KMS-11 (cell line): ENCODE data around the gene MVB12B.

Source experiments
- H2AFZ ChIP-seq: fragments of 200-600 bp; sonication (generic); 2 replicates; pipeline ENCODE4 v1.6.1; 2016; ENCODE audit warnings: antibody characterized with exemption, mixed run types, low read depth
- H3K27ac ChIP-seq: fragments of 200-600 bp; sonication (generic); 2 replicates; pipeline ENCODE4 v1.6.1; 2016; ENCODE audit warnings: mild to moderate bottlenecking, mixed run types
- H3K27me3 ChIP-seq: fragments of 200-600 bp; sonication (generic); 2 replicates; pipeline ENCODE4 v1.6.1; 2017; ENCODE audit warnings: mild to moderate bottlenecking, low read depth, mixed run types, moderate library complexity; ENCODE audit not compliant: insufficient read depth
- H3K36me3 ChIP-seq: fragments of 200-600 bp; sonication (generic); 2 replicates; pipeline ENCODE4 v1.6.1; 2017; ENCODE audit warnings: mild to moderate bottlenecking, mixed run types; ENCODE audit not compliant: insufficient read depth
- H3K4me1 ChIP-seq: fragments of 200-600 bp; sonication (generic); 2 replicates; pipeline ENCODE4 v1.6.1; 2016; ENCODE audit warnings: mild to moderate bottlenecking, low read depth, mixed run types; ENCODE audit not compliant: poor library complexity, severe bottlenecking
- H3K4me2 ChIP-seq: fragments of 200-600 bp; sonication (generic); 2 replicates; pipeline ENCODE4 v1.7.0; 2016; ENCODE audit warnings: mild to moderate bottlenecking, mixed run types
- H3K4me3 ChIP-seq: fragments of 200-600 bp; sonication (generic); IDR thresholded peaks from 2 replicates; pipeline ENCODE4 v1.6.1; 2017; ENCODE audit warnings: low read depth, low read length, mixed read lengths; ENCODE audit not compliant: insufficient read depth
- H3K79me2 ChIP-seq: fragments of 200-600 bp; sonication (generic); 2 replicates; pipeline ENCODE4 v1.6.1; 2016; ENCODE audit warnings: low read depth, mixed run types; ENCODE audit not compliant: insufficient read depth
- H3K9ac ChIP-seq: fragments of 200-600 bp; sonication (generic); 2 replicates; pipeline ENCODE4 v1.6.1; 2016; ENCODE audit warnings: mild to moderate bottlenecking, mixed run types
- H4K20me1 ChIP-seq: fragments of 200-600 bp; sonication (generic); 2 replicates; pipeline ENCODE4 v1.6.1; 2016; ENCODE audit warnings: mild to moderate bottlenecking, mixed run types; ENCODE audit not compliant: insufficient read depth
- TF ChIP-seq, protein P1 (sequence below): fragments of 200-600 bp; sonication (generic); conservative IDR thresholded peaks from 2 replicates; pipeline ENCODE4 v1.6.1; 2017; ENCODE audit warnings: low read depth, mild to moderate bottlenecking, antibody characterized with exemption, low read length, moderate library complexity, mixed read lengths

The MVB12B gene

DNA sequence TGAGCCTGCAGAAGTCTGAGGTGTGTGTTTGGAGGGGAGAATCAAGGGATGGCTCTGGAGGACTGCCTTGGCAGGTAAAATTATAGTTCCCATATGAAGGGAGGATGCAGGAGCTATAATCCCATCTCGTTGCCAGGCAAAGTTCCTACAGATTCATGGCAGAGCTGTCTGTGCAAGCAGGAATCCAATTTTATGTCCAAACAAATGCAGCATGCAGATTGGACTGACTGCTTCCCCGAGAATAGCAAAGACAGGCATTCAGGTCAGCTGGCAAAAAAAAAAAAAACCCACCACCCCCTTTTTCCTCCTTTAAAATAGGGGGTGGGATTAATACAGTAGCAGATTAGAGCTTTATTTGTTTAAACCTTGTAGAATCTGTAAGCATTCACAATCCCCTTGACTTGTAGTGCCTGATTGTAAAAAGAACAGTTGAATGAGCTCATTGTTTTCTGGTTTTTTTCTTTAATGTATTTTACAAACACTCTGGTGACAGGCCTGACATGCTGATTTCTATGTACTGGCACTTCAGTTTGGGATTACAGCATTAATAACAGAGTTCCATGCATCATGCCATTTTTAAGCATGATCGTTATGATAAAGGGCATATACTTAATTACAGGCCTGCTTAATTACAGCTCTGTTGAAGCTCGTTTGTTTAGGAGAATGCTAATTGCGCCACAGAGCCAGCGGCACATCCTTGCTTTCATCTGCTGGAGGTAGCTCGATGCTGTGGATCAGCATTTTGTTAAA, 145.7 kb downstream of the MVB12B start:
- H3K36me3 ChIP-seq, result no peaks in the 10 kb centered on the region
- H2AFZ ChIP-seq, result no peak overlapping the region
- H4K20me1 ChIP-seq, result no peaks in the 10 kb centered on the region

DNA sequence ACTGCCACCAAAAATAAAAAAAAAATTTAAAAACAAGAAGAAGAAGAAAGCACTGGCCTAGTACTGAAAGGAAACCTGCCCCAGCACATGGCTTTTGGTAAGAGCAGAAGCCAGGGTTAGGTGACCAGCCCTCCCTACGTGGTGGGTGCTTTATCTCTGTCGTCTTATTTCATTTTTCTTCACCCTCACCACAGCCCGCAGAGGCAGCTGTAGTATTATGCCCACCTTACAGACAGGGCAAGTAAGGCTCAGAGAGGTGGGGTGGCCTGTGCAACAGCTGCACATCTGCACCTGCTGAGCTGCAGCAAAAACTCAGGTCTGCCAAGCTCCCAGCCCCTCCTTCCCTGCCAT, 146.3 kb downstream of the MVB12B start:
- no peak overlapping the region for H3K27ac ChIP-seq

More for the DNA sequence above, 145.7 kb downstream of the MVB12B start:
- H3K27me3 ChIP-seq, result peaks cover 6% of the 10 kb centered on the region
- no peak overlapping the region for H3K27ac ChIP-seq
- no peaks in the 10 kb centered on the region for H3K79me2 ChIP-seq
- TF ChIP-seq, protein P1, sequence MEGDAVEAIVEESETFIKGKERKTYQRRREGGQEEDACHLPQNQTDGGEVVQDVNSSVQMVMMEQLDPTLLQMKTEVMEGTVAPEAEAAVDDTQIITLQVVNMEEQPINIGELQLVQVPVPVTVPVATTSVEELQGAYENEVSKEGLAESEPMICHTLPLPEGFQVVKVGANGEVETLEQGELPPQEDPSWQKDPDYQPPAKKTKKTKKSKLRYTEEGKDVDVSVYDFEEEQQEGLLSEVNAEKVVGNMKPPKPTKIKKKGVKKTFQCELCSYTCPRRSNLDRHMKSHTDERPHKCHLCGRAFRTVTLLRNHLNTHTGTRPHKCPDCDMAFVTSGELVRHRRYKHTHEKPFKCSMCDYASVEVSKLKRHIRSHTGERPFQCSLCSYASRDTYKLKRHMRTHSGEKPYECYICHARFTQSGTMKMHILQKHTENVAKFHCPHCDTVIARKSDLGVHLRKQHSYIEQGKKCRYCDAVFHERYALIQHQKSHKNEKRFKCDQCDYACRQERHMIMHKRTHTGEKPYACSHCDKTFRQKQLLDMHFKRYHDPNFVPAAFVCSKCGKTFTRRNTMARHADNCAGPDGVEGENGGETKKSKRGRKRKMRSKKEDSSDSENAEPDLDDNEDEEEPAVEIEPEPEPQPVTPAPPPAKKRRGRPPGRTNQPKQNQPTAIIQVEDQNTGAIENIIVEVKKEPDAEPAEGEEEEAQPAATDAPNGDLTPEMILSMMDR, result no peak
- no peak overlapping the region for H3K9ac ChIP-seq
- H3K4me3 ChIP-seq, result no peak overlapping the region
- H3K4me1 ChIP-seq, result peaks cover 38% of the 10 kb centered on the region
- peak overlapping the region; percentile 93; the same call in 1 of the 2 replicates for H3K4me2 ChIP-seq

DNA sequence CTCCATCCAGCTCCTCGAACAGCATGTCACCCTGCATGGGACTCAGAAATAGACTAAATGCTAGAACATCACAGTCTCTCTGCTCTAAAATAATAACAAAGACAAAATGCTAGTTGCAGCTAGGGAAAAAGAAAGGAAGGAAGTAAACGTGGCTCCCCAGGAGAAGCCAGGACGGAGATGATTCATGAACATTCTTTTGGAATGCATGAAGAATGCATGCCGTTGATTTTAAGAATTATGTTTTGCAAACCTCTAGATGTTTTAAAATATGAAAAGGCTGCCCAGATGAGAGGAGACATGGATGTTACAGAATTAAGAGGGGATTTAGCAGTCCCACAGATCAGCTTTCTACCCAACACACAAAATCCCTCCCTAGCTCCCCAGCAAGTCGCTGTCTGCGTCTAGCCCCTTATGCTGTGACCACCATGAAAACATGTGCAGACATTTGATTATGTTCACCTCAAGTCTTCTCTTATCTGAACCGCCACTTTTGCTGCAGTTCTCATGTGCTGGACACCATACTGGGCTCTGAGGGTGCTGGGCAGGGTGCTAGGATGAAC, 147.7 kb downstream of the MVB12B start:
- Histone ChIP-seq H3K27me3 (peaks cover 6% of the 10 kb centered on the region), H3K4me3 (no peak overlapping the region), H3K27ac (no peak overlapping the region), H3K9ac (no peak overlapping the region), H3K79me2 (no peaks in the 10 kb centered on the region), H3K4me2 (no peak overlapping the region), H3K4me1 (peaks cover 34% of the 10 kb centered on the region), H2AFZ (no peak overlapping the region), H4K20me1 (no peaks in the 10 kb centered on the region), H3K36me3 (no peaks in the 10 kb centered on the region)
- TF ChIP-seq, protein P1, result no peak

More for the DNA sequence above, 146.3 kb downstream of the MVB12B start:
- Histone ChIP-seq H3K4me1 (peaks cover 38% of the 10 kb centered on the region), H3K9ac (no peak overlapping the region), H3K36me3 (no peaks in the 10 kb centered on the region), H3K4me2 (no peak overlapping the region), H2AFZ (no peak overlapping the region), H4K20me1 (no peaks in the 10 kb centered on the region), H3K4me3 (no peak overlapping the region), H3K79me2 (no peaks in the 10 kb centered on the region), H3K27me3 (peaks cover 6% of the 10 kb centered on the region)
- TF ChIP-seq, protein P1, result no peak

DNA sequence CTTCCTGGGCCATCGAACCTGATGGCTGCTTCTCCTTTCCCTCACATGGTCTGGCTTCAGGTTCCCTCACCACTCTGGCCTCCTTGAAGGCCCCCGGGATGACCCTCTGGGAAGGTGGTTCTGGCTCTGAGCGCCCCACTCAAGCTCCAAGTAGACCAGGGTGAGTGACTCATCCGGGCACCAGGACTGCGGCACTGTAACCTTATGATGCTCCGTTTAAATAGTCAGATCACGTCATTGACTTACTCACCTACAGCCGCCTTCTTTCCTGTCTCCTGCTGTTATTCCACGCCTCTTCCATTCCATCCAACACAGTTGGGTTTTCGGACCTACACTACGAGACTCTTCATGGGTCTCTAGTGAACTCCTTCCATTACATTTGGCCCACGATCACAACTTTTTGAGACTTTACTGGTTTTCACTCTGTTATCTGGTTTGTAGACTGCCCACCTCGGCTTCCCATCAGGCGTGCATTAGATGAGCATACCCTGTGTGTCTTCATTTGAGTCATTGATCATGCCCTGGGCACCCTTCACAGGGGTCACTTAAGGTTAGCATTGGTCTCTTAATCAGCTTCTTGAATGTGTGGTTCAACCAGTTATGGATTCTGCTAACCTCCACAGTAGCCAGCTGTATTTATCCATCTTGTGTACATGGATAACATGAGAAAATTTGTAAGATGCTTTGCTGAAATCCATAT, 148.3 kb downstream of the MVB12B start:
- peaks cover 27% of the 10 kb centered on the region for H3K4me1 ChIP-seq
- no peaks in the 10 kb centered on the region for H3K36me3 ChIP-seq
- H3K4me2 ChIP-seq, result no peak overlapping the region
- H3K27ac ChIP-seq, result no peak overlapping the region
- H2AFZ ChIP-seq, result no peak overlapping the region
- TF ChIP-seq, protein P1, result no peak
- H3K27me3 ChIP-seq, result peaks cover 6% of the 10 kb centered on the region
- H4K20me1 ChIP-seq, result no peaks in the 10 kb centered on the region
- H3K9ac ChIP-seq, result no peak overlapping the region
- H3K4me3 ChIP-seq, result no peak overlapping the region
- no peaks in the 10 kb centered on the region for H3K79me2 ChIP-seq
